Epithelial cell of proximal tubule (primary cell): ENCODE measurements around the gene PCYT1A. TPM values are rescaled to one million over a fixed set of nuclear protein-coding genes. Genes with fewer than 3 reads are reported as not detected.

Experiments
- DNase-seq: peaks from one replicate; pipeline ENCODE4 v3.0.0-alpha.2; 2011; ENCODE audit warnings: low read depth
- H3K4me3 ChIP-seq: 2 replicates; pipeline ENCODE4 v1.5.1; 2011; ENCODE audit warnings: low read depth, mild to moderate bottlenecking, low read length
- total RNA-seq: library from RNA; depleted of rRNA; stranded (reverse); fragments of >200 nt; gene quantifications from 2 replicates; pipeline ENCODE4 v1.2.3, GENCODE V29; 2015
- TF ChIP-seq, protein P1 (sequence below): conservative IDR thresholded peaks from 2 replicates; pipeline ENCODE4 v1.5.1; 2012; ENCODE audit warnings: low read depth, mild to moderate bottlenecking, low read length

PCYT1A gene
- total RNA-seq, 1 donor from 2014 or later, result 21.6 TPM

DNA sequence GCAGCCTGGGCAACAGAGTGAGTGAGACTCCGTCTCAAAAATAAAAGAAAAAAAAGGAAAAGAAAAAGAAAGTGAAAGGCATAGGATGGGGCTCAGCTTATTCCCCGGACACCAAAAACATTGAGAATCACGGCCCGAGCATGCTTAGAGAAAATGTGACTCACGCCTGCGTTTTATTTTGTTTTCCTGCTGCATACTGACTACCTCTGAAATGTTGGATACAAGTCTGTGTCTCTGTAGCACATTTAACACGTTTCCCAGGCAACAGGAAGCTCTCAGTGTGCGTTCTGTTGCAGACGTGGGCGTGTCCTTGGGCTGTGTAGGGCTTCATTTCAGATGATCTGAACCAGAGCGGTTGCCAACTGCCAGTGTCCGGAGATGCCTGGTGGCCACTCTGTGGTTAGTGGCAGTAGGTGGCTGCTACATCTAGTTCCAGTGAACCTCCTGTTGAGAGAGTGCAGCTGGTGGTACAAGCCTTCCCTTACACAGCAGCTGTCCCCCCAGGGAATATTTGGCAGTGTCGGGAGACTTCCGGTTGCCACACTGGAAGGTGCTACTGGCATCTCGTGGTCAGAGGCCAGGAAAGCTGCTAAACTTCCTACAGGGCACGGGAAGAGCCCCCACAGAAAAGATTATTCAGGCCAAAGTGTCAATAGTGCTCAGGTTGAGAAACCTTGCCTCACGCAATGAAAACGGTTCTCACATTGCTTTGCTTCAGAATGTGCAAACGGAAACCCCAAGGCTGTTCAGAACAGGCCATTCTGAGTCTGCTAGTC, 68.1 kb downstream of the PCYT1A start:
- TF ChIP-seq, protein P1, sequence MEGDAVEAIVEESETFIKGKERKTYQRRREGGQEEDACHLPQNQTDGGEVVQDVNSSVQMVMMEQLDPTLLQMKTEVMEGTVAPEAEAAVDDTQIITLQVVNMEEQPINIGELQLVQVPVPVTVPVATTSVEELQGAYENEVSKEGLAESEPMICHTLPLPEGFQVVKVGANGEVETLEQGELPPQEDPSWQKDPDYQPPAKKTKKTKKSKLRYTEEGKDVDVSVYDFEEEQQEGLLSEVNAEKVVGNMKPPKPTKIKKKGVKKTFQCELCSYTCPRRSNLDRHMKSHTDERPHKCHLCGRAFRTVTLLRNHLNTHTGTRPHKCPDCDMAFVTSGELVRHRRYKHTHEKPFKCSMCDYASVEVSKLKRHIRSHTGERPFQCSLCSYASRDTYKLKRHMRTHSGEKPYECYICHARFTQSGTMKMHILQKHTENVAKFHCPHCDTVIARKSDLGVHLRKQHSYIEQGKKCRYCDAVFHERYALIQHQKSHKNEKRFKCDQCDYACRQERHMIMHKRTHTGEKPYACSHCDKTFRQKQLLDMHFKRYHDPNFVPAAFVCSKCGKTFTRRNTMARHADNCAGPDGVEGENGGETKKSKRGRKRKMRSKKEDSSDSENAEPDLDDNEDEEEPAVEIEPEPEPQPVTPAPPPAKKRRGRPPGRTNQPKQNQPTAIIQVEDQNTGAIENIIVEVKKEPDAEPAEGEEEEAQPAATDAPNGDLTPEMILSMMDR, result no peak
- DNase-seq, result no peak
- no peak overlapping the region for H3K4me3 ChIP-seq

GRCh38 chr3:196218155-196218712, 69.3 kb downstream of the PCYT1A start:
- DNase-seq, result no peak
- no peak overlapping the region for H3K4me3 ChIP-seq
- TF ChIP-seq, protein P1, result no peak

DNA sequence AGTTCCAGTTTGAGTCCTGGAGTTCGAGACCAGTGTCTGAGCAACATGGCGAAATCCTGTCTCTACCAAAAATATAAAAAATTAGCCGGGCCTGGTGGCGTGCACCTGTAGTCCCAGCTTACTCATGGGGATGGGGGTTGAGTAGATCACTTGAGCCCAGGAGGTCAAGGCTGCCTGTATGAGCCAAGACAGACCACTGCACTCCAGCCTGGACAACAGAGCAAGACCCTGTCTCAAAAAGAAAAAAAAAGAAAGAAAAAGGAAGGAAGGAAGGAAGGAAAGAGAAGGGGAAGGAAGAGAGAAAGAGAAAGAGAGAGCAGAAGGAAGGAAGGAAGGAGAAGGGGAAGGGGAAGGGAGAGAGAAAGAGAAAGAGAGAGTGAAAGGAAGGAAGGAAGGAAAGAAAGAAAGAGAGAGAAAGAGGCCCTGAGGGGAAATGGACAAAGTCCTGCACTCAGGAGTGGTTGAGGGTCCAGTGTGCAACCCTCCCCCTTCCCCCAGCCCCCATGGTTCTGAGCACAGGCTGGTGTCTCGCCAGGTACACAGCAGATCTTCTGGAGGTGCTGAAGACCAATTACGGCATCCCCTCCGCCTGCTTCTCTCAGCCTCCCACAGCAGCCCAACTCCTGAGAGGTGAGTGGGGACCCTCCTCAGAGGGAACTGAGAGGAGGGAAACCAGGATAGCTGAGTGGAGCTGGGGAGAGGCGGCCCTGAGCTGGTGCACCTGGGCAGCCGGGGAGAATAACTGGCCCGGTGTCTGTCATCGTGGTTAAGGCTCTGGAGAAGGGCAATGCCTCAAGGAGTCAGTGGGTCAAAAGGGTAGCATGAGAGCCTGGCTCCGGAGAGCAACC, 70.0 kb downstream of the PCYT1A start:
- TF ChIP-seq, protein P1, result no peak
- DNase-seq, result no peak
- no peak overlapping the region for H3K4me3 ChIP-seq

DNA sequence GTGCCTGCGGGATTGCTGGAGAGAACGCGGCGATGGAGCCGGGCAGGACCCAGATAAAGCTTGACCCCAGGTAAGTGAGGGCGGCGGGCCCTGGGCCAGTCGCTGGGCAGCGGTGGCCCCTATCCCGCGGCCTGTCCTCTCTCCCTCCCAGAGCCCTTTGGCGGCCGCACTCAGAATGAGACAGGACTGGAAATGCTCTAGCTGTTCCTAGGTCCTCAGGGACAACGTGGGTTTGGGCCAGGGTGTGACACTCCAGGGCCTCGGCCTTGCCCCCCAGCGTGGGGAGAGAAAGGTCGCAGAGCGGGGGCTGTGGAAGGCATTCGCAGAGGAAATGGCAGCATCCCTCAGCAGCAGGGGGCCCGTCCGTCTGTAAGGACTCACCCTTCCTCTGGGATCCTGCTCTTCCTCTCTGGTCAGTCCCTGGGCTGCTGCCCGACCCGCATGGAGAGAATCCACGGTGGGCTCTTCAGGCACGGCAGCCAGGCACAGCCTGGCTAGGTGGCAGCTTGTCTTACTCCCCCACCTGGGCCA, 70.8 kb downstream of the PCYT1A start:
- no peak overlapping the region for H3K4me3 ChIP-seq
- DNase-seq, result no peak
- TF ChIP-seq, protein P1, result no peak

DNA sequence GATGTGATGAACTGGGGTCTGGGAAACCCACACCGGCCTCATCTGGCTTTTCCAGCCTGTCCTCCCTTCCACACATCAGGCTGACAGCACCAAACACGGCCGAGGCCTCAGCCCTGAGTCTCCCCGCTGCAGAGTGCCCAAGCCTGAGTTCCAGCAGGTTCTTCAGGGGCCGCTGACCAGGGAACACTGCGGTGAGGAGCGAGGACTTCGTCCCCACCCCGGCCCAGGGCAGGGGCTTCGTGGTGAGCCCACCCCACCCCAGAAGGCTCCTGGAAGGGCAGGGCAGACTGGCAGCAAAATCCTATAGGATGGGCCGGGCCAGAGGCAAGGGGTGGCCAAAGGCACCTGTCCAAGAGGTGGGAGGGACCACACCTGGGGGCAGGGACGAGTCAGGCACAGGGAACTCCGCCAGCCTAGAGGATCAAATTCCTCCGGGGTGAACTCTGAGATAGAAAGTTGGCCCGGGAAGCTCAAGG, 71.4 kb downstream of the PCYT1A start, which contains the start of gene SLC51A:
Gene SLC51A, plus strand, starts transcription at position 446 of the 476 bp plus-strand sequence. CDS start 179 bp downstream, outside the sequence.
- no peak within 1 kb of the TSS for H3K4me3 ChIP-seq
- TF ChIP-seq, protein P1, result no peak
- DNase-seq, result no peak

DNA sequence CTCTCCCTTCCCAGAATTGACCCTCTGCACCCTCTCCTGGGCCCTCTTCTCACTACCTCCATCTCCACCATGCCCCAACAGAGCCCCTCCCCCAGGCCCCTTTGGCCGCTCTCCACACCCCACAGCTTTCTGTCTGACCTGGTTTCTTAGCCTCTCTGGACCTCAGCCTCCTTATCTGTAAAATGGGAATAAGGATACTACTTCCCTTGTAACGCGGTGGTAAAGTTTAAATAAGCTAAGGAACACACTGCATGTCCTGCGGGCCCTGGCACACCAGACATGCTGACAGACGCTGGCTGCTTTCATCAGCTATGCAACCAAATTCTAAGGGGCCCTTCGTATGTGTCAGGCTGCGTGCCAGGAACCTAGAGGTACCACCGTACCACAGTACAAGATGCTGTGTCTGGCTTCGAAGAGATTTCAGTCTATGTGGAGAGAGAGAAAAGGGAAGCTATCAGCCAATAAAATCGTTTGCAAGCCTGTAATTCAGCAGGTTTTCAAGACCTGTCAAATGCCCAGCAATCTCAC, 72.0 kb downstream of the PCYT1A start:
- TF ChIP-seq, protein P1, result no peak
- no peak overlapping the region for H3K4me3 ChIP-seq
- DNase-seq, result no peak
